ENCODE results near the gene KIF5A.
"Not testable (repeated sequence)": the region's sequence is repeated elsewhere in the genome, so short reads cannot be mapped to it uniquely, and the experiment has no call there.

The KIF5A gene

GRCh38 chr12:57514720-57515407, 35.0 kb upstream of the KIF5A start:
- no peak overlapping the region for H3K4me3 ChIP-seq (ENCODE audit: low read depth, low read length)
- H3K4me1 ChIP-seq (ENCODE audit: control insufficient read depth, insufficient read depth, low read length): peaks cover 6% of the 10 kb centered on the region; the same call in 1 of the 2 replicates
- H3K36me3 ChIP-seq (ENCODE audit: control insufficient read depth, insufficient read depth, low read length): peaks cover 95% of the 10 kb centered on the region
- H3K9me3 ChIP-seq (ENCODE audit: control insufficient read depth, insufficient read depth, low read length): no peaks in the 10 kb centered on the region
- H3K27ac ChIP-seq (ENCODE audit: low read depth, low read length): no peak overlapping the region
- H3K27me3 ChIP-seq (ENCODE audit: control insufficient read depth, insufficient read depth, low read length): no peaks in the 10 kb centered on the region
- no peak overlapping the region for H3K9ac ChIP-seq (ENCODE audit: low read depth, low read length)

DNA sequence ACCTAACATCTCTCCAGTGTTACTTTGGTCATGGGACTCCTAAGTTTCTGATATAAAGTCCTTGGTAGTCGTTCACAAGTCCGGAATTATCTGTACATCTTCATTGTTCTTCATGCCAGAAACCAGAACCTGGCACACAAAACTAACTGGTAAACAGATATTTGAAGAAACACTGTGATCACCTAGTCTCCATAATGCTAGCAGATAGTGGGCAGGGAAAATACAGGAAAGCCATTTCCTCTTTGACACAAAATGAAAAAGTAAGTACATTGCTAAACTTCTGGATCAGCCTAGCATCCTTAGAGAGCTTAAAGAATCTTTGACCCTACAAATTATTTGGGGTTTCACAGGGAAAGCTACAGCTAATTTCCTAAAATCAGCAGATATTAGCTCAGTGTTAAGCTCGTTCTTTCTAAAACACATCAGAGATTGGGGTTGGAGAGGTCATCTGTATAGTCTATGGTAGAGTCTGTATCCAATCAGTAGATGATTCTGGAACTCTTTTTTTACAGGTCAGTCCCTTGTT, 34.4 kb upstream of the KIF5A start:
- Histone ChIP-seq H3K9me3 (ENCODE audit: control insufficient read depth, insufficient read depth, low read length) (no peaks in the 10 kb centered on the region), H3K4me3 (ENCODE audit: low read depth, low read length) (no peak overlapping the region), H3K9ac (ENCODE audit: low read depth, low read length) (no peak overlapping the region), H3K27ac (ENCODE audit: low read depth, low read length) (no peak overlapping the region), H3K4me1 (ENCODE audit: control insufficient read depth, insufficient read depth, low read length) (peaks cover 6% of the 10 kb centered on the region; the same call in 1 of the 2 replicates), H3K27me3 (ENCODE audit: control insufficient read depth, insufficient read depth, low read length) (no peaks in the 10 kb centered on the region), H3K36me3 (ENCODE audit: control insufficient read depth, insufficient read depth, low read length) (peaks cover 88% of the 10 kb centered on the region)

- no peaks in the 10 kb centered on the region for H3K9me3 ChIP-seq (ENCODE audit: control insufficient read depth, insufficient read depth, low read length)
- peaks cover 83% of the 10 kb centered on the region for H3K36me3 ChIP-seq (ENCODE audit: control insufficient read depth, insufficient read depth, low read length)
- no peak overlapping the region for H3K27ac ChIP-seq (ENCODE audit: low read depth, low read length)
- H3K4me1 ChIP-seq (ENCODE audit: control insufficient read depth, insufficient read depth, low read length): peaks cover 6% of the 10 kb centered on the region; the same call in 1 of the 2 replicates
- no peak overlapping the region for H3K4me3 ChIP-seq (ENCODE audit: low read depth, low read length)
- no peak overlapping the region for H3K9ac ChIP-seq (ENCODE audit: low read depth, low read length)
- no peaks in the 10 kb centered on the region for H3K27me3 ChIP-seq (ENCODE audit: control insufficient read depth, insufficient read depth, low read length)
Observed at GRCh38 chr12:57515934-57516541, 33.8 kb upstream of the KIF5A start.

DNA sequence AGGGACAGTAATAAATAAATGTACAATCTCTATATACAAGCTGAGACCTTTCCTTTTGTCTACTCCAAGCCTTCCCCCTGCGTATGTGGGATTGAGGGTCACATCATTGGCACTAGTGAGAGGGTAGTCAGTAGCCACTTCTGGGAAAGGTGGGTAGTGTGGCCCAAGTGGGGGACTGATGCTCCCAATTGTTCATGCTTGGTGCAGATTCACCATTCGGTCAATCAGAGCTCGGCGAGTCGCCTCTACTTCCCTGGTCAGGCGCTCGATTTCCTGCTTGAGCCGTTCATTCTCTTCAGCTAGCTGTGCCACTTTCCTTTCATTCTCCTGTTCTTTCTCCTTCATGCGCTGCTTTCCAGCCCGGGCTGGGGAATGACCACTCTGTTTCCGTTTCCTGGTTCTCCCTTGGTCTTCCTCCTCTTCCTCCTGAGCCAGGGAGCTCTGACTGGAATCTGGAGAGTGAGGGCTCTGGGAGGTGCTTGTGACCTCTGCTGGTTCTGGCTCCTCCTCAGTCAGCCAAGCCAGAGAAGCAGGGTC, 33.2 kb upstream of the KIF5A start:
- Histone ChIP-seq H3K9me3 (ENCODE audit: control insufficient read depth, insufficient read depth, low read length) (no peaks in the 10 kb centered on the region), H3K4me1 (ENCODE audit: control insufficient read depth, insufficient read depth, low read length) (peaks cover 11% of the 10 kb centered on the region), H3K4me3 (ENCODE audit: low read depth, low read length) (no peak overlapping the region), H3K9ac (ENCODE audit: low read depth, low read length) (no peak overlapping the region), H3K27me3 (ENCODE audit: control insufficient read depth, insufficient read depth, low read length) (no peaks in the 10 kb centered on the region), H3K36me3 (ENCODE audit: control insufficient read depth, insufficient read depth, low read length) (peaks cover 76% of the 10 kb centered on the region), H3K27ac (ENCODE audit: low read depth, low read length) (no peak overlapping the region)

- Histone ChIP-seq H3K9ac (ENCODE audit: low read depth, low read length) (no peak overlapping the region), H3K4me3 (ENCODE audit: low read depth, low read length) (no peak overlapping the region), H3K27ac (ENCODE audit: low read depth, low read length) (no peak overlapping the region), H3K9me3 (ENCODE audit: control insufficient read depth, insufficient read depth, low read length) (no peaks in the 10 kb centered on the region), H3K27me3 (ENCODE audit: control insufficient read depth, insufficient read depth, low read length) (no peaks in the 10 kb centered on the region), H3K36me3 (ENCODE audit: control insufficient read depth, insufficient read depth, low read length) (peaks cover 71% of the 10 kb centered on the region), H3K4me1 (ENCODE audit: control insufficient read depth, insufficient read depth, low read length) (peaks cover 15% of the 10 kb centered on the region)
Observed at GRCh38 chr12:57517187-57517586, 32.7 kb upstream of the KIF5A start.

GRCh38 chr12:57517718-57518117, 32.1 kb upstream of the KIF5A start:
- H3K9ac ChIP-seq (ENCODE audit: low read depth, low read length); H3K27ac ChIP-seq (ENCODE audit: low read depth, low read length); H3K9me3 ChIP-seq (ENCODE audit: control insufficient read depth, insufficient read depth, low read length); H3K27me3 ChIP-seq (ENCODE audit: control insufficient read depth, insufficient read depth, low read length): not testable (repeated sequence)
- Histone ChIP-seq H3K4me3 (ENCODE audit: low read depth, low read length) (0 out of 2 replicates have a peak overlapping the region, but pooled peaks have one; percentile 7), H3K36me3 (ENCODE audit: control insufficient read depth, insufficient read depth, low read length) (peaks cover 66% of the 10 kb centered on the region), H3K4me1 (ENCODE audit: control insufficient read depth, insufficient read depth, low read length) (peaks cover 15% of the 10 kb centered on the region)

GRCh38 chr12:57518176-57518919, 31.5 kb upstream of the KIF5A start:
- Histone ChIP-seq H3K27me3 (ENCODE audit: control insufficient read depth, insufficient read depth, low read length) (no peaks in the 10 kb centered on the region), H3K9ac (ENCODE audit: low read depth, low read length) (no peak overlapping the region), H3K9me3 (ENCODE audit: control insufficient read depth, insufficient read depth, low read length) (no peaks in the 10 kb centered on the region), H3K4me1 (ENCODE audit: control insufficient read depth, insufficient read depth, low read length) (peaks cover 15% of the 10 kb centered on the region), H3K36me3 (ENCODE audit: control insufficient read depth, insufficient read depth, low read length) (peaks cover 60% of the 10 kb centered on the region), H3K27ac (ENCODE audit: low read depth, low read length) (no peak overlapping the region), H3K4me3 (ENCODE audit: low read depth, low read length) (peak overlapping the region; percentile 92; the same call in 1 of the 2 replicates)

DNA sequence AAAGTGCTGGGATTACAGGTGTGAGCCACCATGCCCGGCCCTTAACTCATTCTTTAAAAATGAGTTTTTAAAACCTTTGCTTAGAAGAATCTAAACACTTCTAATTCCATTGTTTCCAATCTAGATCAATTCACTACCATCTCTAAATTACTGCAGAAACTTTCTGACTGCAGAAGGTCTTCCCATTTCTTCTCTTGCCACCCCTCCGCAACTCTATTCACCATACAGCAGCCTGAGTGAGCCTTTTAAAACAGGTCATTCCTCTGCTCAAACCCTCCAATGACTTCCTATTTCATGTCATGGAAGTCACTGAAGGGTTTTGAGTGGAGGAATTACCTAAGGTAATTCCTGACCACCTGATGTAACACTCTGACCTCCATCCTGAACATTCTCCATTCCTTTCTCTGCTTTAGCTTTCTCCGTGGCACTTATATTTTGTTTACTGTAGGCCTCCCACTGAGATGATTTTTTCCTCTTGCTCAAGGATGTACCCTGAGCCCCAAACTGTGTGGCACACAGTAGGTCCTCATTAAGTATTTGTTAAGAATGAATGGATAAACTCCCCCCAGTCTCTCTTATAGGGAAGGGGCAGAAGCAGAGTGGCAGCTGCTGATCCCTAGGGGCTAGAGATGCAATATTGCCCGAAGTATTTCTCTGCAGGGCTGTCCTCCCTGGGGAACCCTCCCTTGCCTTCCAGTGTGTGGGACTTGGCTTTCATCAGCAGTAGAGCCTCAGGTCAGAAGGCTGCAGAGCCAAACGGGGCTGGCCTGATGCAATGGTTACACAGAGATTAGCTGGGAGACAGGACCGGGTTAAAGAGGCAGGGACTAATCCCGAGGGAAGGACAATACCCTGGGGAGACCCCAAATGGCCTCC, 30.7 kb upstream of the KIF5A start:
- Histone ChIP-seq H3K27ac (ENCODE audit: low read depth, low read length) (peak overlapping the region; percentile 99), H3K4me1 (ENCODE audit: control insufficient read depth, insufficient read depth, low read length) (peaks cover 20% of the 10 kb centered on the region)

DNA sequence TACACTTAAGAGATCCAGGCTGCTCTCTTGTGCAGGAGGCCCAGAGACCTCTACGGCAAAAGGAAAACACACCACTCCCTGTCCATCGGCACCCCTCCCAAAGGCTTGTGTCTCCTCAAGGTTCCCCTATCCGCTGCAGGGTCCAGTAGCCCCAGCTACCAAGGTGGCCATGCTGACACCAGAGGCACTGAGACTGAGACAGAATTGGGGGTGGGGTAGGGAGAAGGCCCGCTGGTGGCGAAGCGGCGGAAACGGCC, 30.1 kb upstream of the KIF5A start:
- H3K4me1 ChIP-seq (ENCODE audit: control insufficient read depth, insufficient read depth, low read length): peaks cover 20% of the 10 kb centered on the region
- H3K27ac ChIP-seq (ENCODE audit: low read depth, low read length): peak overlapping the region; percentile 99
- H3K36me3 ChIP-seq (ENCODE audit: control insufficient read depth, insufficient read depth, low read length): peaks cover 52% of the 10 kb centered on the region
- peak overlapping the region; percentile 92 for H3K4me3 ChIP-seq (ENCODE audit: low read depth, low read length)
- no peaks in the 10 kb centered on the region for H3K9me3 ChIP-seq (ENCODE audit: control insufficient read depth, insufficient read depth, low read length)
- H3K9ac ChIP-seq (ENCODE audit: low read depth, low read length): peak overlapping the region; percentile 93
- no peaks in the 10 kb centered on the region for H3K27me3 ChIP-seq (ENCODE audit: control insufficient read depth, insufficient read depth, low read length)

More for the DNA sequence above, 30.7 kb upstream of the KIF5A start:
- Histone ChIP-seq H3K36me3 (ENCODE audit: control insufficient read depth, insufficient read depth, low read length) (peaks cover 52% of the 10 kb centered on the region), H3K4me3 (ENCODE audit: low read depth, low read length) (peak overlapping the region; percentile 92), H3K9me3 (ENCODE audit: control insufficient read depth, insufficient read depth, low read length) (no peaks in the 10 kb centered on the region), H3K27me3 (ENCODE audit: control insufficient read depth, insufficient read depth, low read length) (no peaks in the 10 kb centered on the region), H3K9ac (ENCODE audit: low read depth, low read length) (peak overlapping the region; percentile 93)

DNA sequence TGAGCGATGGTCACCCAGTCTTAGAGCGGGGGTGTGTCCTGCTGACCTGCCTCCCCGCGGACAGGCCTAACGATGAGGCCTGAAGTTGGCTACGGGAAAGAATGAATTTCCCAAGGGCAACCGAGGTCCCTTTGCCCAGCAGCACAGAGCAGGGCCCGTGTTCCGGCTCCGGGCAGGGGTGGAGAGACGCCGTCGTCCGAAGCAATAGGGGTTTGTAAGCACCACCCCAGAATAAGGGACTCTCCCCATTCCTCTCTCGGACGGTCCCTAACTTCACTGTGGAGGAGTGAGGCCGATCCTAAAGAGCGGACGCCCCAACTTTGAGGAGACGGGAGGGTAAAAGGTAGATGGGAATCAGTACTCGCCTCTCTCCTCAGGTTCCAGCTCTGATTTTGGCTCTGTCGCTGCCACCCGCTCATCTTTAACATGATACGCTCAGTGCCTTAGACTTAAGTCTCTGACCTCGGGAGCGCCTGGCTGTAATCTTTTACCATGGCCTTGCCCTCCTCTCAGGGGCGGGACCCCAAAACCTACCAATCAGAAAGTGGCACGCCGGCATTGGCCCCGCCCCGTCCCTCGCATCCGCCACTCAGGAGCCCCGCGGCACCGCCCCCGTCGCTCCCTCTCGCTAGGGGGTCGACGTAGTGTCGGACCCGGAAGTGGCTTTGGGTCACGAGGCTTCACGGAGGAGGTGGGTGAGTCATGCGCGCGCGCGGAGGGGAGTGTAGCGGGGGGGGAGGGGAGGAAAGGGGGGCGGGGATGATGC, 29.6 kb upstream of the KIF5A start, which contains the start of gene DDIT3:
DDIT3 (minus strand) TSS at position 462 of the 766 bp plus-strand sequence. CDS start 3,108 bp downstream, outside the sequence.
- peaks cover 20% of the 10 kb centered on the region for H3K4me1 ChIP-seq (ENCODE audit: control insufficient read depth, insufficient read depth, low read length)
- H3K4me3 ChIP-seq (ENCODE audit: low read depth, low read length): peak within 1 kb of the TSS; percentile 92

More for the DNA sequence above, 29.6 kb upstream of the KIF5A start, which contains the start of gene DDIT3:
- Histone ChIP-seq H3K9ac (ENCODE audit: low read depth, low read length) (peak within 1 kb of the TSS; percentile 93), H3K27me3 (ENCODE audit: control insufficient read depth, insufficient read depth, low read length) (no peaks in the 10 kb centered on the region), H3K9me3 (ENCODE audit: control insufficient read depth, insufficient read depth, low read length) (no peaks in the 10 kb centered on the region), H3K36me3 (ENCODE audit: control insufficient read depth, insufficient read depth, low read length) (peaks cover 50% of the 10 kb centered on the region), H3K27ac (ENCODE audit: low read depth, low read length) (peak within 1 kb of the TSS; percentile 99)

Measured in HUES48 (cell line).